GF-D8 (cell line): ENCODE measurements around the gene AFF2.
"Not testable (repeated sequence)": the region's sequence is repeated elsewhere in the genome, so short reads cannot be mapped to it uniquely, and the experiment has no call there.

Source experiments
- DNase-seq: peaks from one replicate; lab custom pipeline; 2025; lab: John Stamatoyannopoulos, UW

Gene AFF2

DNA sequence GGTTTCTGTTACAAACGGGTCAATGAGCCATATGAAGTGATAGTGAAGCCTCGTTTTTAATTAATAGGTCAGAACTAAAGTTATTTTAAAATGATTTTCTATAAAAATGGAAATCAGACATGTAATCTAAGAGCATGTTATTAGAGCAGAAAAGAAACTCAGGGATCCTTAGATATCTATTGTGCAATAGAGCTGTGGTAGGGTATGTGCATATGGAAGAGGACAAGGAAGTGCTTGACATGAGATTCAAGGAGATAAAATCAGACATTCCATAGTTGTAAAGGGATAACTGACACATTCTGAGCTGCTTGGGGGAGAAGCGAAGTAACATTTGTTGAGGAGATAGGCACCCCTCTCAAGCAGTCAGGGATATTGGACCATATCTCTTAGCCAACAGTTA, 143.0 kb downstream of the AFF2 start:
- DNase-seq: no peak

GRCh38 chrX:148647651-148648050, 147.2 kb downstream of the AFF2 start:
- peak; percentile 66 for DNase-seq

GRCh38 chrX:148649145-148649795, 148.9 kb downstream of the AFF2 start:
- DNase-seq: no peak

DNA sequence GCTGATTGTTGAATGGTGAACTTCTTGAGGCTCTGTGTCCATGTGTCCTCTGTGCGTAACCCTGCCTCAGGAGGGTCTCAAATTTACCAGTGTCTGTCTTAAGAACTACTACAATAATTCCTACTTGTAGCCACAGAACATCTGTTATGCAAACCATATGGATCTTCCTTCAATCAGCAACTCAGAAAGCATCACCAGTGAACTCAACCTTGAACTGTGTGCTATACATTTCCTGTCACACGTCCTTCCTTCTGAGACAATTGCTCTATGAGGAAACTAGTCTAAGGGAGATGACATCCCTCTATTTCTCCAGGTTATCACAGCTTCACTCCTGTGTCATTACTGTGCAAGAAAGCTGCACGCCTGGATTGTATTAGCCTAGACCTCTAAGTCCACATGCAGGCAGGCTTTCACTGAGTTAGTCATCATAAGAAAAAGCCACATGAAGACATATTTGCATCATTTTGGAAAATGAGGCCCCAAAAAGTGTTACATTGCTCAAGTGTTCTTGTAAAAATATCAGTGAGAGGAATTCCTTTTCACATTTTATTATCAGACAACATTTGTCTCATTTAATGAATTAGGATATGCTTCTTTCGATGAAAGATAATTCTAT, 157.8 kb downstream of the AFF2 start:
- no peak for DNase-seq

GRCh38 chrX:148659481-148659880, 159.1 kb downstream of the AFF2 start:
- no peak for DNase-seq

GRCh38 chrX:148661035-148661434, 160.6 kb downstream of the AFF2 start:
- DNase-seq: no peak

GRCh38 chrX:148662014-148662413, 161.6 kb downstream of the AFF2 start:
- no peak for DNase-seq

- no peak for DNase-seq
Measured at GRCh38 chrX:148664171-148664570, 163.8 kb downstream of the AFF2 start.

GRCh38 chrX:148664995-148665394, 164.6 kb downstream of the AFF2 start:
- no peak for DNase-seq

- not testable (repeated sequence) for DNase-seq
Measured at GRCh38 chrX:148669175-148669574, 168.8 kb downstream of the AFF2 start.

- DNase-seq: no peak
Measured at GRCh38 chrX:148670277-148670676, 169.9 kb downstream of the AFF2 start.

- DNase-seq: no peak
Measured at GRCh38 chrX:148672517-148672916, 172.1 kb downstream of the AFF2 start.

DNA sequence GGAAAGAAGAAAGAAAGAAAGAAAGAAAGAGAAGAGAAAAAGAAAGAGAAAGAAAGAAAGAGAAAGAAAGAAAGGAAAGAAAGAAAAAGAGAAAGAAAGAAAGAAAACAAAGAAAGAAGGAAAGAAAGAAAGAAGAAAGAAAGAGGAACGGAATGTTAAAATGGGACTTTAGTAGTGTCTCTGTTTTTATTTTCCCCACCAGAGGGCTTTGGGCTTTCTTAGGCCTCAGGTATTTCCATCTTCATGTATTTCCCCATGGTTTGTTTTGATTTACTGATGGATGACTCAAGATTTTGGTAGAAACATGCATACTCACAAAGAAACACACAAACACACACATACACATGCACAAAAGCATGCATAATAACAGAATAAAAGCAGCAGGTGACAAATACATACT, 181.2 kb downstream of the AFF2 start:
- no peak for DNase-seq

DNA sequence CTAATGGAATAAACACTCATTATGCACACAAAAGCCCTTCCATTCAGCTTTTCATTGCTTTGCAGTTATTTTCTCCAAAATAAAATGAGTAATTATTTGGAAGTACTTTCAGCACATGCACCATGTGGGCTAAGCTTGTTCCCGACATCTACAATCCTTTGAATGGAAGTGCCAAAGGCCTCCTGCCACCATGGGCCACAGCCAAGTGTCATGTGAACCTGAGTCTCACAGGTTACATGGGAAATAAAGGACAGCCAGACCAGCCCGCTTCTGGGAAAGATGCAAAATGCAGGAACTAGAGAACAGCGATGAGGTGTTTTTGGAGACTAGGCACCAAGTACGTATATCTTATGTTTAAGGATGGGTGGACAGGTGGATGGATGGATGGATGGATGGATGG, 181.8 kb downstream of the AFF2 start:
- DNase-seq: no peak

DNA sequence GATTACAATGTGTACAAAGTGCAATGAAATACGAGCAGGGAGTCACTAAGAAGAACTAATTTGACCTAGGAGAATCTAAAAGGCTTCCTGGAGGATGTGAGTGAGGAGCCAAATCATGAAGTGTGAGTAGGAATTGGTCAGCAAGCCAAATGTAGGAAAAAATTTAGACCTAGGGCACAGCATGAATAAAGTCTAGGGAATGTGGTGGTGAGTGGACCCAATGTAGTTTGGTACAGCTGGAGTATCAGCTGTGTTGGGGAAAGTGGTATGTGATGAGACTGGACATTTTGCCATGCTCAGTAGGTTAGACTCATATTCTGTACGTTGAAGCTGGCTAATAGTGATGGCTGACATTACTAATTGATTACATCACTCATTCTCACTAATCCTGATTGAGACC, 191.0 kb downstream of the AFF2 start:
- no peak for DNase-seq

DNA sequence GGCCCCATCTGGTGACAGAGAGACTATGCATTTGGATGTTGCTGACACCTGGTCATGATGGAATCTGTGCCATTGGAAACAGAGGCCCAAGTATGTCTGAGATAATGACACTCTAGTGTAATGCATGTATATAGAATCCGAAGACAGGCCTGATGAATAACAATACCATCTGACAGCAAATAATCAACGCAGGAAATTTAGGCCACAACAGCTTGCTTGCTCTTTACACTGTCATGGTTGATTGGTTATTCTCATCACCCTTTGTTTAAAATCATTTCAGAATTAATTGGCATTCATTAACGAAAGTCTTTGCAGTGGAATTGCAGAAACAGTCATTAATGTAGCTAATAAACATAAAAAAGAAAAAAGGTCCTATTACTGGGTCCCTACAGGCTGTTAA, 194.8 kb downstream of the AFF2 start:
- no peak for DNase-seq

DNA sequence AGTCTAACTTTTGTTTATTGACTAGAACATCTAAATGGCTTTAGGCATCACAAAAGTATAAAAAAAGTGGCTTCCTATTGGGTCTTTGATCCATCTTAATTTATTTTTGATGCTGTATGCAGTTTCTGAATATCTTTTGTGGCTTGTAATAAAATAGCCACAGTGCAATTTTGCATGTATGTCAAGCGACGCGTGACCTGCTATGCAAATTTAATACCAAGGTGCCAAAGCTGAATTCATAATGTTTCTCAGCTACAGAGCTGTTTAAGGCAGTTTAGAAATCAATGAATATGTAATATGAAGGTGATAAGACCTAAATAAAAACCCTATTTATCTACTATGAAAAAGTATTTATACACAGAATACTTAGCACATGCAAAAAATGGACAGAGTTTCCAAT, 197.8 kb downstream of the AFF2 start:
- DNase-seq: no peak

DNA sequence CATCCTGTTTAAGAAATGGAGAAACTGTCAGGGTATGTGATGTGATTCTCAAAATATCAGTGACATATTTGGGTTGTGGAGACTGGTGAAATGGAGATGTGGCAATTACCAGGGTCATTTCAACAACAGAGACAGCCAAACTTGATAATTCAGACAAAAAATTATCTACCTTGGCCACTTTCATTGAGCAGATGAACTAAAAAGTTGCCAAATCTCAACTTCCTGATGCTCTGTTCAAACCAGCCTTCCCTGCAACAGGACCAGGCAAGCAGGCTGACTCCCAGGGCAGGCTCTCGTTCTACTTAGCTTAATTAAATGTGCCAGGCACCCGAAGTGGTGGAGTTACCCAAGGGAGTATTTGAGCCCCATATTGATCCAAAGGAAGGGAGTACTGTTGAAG, 199.6 kb downstream of the AFF2 start:
- DNase-seq: no peak

- DNase-seq: no peak
Measured at GRCh38 chrX:148713981-148714380, 213.6 kb downstream of the AFF2 start.

DNA sequence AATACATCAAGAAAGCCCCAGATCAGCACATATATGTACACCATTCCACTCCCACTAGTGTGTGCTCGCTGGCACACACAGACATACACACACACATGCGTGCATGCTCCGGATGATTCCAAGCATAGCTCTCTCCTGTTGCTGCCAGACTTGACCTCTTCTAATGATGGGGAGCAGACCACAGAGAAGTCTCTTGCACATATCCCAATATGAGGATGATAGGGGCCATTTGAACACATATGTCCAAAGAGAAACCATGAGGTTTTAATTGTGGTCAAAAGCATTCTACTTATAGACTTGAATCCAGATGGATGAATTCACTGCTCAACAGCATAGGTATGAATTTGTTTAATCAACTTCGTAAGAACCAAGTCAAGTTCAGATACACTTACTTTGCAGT, 214.9 kb downstream of the AFF2 start:
- DNase-seq: no peak

- DNase-seq: no peak
Measured at GRCh38 chrX:148722966-148723365, 222.5 kb downstream of the AFF2 start.

GRCh38 chrX:148723551-148723950, 223.1 kb downstream of the AFF2 start:
- DNase-seq: no peak

- no peak for DNase-seq
Measured at GRCh38 chrX:148728901-148729300, 228.5 kb downstream of the AFF2 start.

- DNase-seq: no peak
Measured at GRCh38 chrX:148732743-148733142, 232.3 kb downstream of the AFF2 start.
